HG03135 (cell line): ENCODE measurements around the gene GSTM3.
A peak's percentile ranks its signal among the peaks of the same experiment; 100 is the strongest.
"Not testable (repeated sequence)": the region's sequence is repeated elsewhere in the genome, so short reads cannot be mapped to it uniquely, and the experiment has no call there.

ENCODE experiments used
- ATAC-seq: cut with Tn5 transposase; IDR thresholded peaks from one replicate; pipeline ENCODE4 v1.9.1; 2021; ENCODE audit warnings: mild to moderate bottlenecking, moderate library complexity; ENCODE audit not compliant: unreplicated experiment

GSTM3 gene

GRCh38 chr1:109776206-109776835 lies 35.5 kb upstream of the GSTM3 start:
- ATAC-seq, result no peak

DNA sequence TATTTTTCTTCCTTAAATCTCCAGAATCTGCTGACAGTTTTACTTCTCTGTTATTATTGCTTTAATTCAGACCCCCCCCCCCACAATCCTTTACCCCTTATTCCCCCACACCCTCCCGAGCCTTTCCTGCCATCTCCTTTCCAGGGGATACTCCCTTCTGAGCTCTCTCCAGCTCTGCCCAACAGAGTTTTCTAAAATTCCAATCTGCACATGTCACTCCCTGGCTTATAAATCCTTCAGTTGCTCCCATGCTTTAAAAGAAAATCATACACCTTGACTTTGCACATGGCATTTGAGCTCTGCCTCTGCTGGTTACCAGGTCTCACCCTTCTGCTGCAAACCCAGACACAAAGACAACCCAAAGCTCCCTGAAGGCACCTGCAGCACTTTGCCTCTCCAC lies 34.6 kb upstream of the GSTM3 start:
- ATAC-seq, result no peak

GRCh38 chr1:109773900-109774485 lies 33.2 kb upstream of the GSTM3 start:
- ATAC-seq, result no peak

DNA sequence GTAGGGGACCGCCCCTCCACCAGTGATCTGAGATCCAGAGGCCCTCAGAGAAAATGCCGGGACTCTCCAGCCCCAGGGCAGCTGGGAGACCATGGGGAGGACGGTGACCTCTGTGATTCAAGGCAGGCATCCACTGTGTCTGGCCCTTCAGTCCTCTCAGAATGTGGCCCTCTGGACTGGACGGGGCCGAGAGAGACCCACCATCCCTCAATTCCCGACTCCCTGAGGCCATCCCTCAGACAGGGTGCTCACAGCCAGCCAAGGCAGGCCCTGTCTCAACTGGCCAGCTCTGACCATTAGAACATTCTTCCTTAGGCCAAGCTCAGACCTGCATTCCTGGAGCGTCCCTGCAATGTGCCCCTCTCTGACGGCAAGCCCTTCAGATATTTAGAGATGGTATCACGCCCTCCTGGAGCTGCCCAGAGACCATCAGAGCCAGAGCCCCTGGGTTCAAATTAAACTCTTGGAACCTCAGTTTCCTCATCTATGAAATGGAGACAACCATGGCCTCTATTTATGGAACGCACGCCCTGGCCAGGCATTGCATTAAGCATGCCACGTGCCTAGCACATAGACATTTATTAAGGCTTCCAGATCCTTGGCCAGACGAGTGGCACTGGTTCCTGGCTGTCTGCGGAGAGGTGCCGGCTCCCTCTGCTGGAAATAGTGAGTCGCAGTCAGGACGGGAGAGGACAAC lies 32.5 kb upstream of the GSTM3 start:
- ATAC-seq, result peak; percentile 48

DNA sequence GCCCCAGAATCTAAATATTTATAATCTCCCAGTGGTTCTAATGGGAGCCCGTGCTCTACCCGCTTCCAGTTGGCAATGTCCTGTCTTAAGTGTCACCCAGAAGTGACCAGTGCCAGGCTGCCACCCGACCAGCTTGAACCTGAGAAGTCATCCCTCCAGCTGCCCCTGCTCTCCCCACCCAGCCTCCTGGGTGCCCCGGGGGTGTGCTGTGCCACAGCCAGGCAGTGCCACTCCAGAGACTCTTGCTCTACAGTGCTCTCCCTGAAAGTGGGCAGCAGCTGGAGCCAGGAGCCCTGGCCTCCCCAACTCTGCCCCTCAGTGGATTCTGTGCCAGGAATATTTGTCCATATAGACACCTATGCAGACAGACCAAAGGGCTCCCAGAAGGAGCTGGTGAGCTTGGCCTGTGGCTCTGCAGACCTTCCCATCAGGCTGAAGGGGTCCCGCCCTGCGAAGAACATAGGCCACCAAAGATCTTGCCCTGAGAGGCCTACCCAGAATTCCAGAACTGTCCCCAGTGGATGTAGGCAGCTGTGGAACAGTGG lies 31.9 kb upstream of the GSTM3 start:
- ATAC-seq, result no peak

DNA sequence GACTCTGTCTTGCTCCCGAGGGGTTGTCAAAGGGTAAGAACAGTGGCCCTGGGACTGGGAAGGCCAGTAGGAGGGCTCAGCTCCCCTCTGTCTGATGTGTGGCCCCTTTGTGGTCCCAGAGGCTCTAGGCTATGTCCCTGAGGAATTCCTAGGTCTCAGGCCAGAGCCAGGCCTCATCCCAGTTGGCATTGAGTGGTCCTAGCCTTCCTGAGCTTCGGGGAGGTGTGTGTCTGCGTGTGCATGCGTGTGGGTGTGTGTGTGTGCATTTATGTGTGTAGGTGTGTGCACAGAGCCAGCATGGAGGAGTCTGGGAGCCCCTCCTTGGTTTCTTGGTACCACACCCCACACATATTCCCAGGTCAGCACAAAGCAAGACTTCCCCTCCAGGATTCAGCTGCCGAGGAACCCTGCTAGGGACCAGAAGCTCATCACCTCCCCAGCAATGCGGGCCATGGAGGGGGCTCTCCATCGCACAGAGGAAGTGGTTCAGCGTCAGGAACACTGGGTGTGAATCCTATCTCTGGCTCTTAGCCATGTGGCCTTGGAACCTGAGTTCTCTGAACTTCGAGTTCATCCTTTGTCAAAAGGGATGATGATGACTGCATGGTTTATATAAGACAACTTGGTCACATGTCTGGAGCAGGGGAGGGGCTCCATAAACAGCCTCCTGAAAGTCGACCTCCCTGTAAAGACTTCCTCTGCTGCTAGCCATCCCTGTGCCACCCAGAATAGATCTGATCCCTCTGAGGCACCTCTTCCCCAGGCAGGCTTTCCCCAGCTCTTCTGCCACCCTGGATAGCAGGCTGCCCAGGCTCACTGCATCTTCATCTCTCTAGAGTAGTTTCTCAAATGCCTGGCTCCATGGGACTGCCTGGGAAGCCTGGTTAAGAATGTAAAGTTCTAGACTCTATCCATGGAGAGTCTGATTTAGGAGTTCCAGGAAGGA lies 31.1 kb upstream of the GSTM3 start:
- ATAC-seq, result no peak

- no peak for ATAC-seq
These were observed 29.7 kb upstream of the GSTM3 start for GRCh38 chr1:109770331-109771095.

- no peak for ATAC-seq
These were observed 28.7 kb upstream of the GSTM3 start for GRCh38 chr1:109769330-109770078.

- no peak for ATAC-seq
These were observed 28.0 kb upstream of the GSTM3 start for GRCh38 chr1:109768820-109769219.

GRCh38 chr1:109768335-109768650 lies 27.5 kb upstream of the GSTM3 start:
- no peak for ATAC-seq

GRCh38 chr1:109767637-109768334 lies 26.9 kb upstream of the GSTM3 start:
- no peak for ATAC-seq

DNA sequence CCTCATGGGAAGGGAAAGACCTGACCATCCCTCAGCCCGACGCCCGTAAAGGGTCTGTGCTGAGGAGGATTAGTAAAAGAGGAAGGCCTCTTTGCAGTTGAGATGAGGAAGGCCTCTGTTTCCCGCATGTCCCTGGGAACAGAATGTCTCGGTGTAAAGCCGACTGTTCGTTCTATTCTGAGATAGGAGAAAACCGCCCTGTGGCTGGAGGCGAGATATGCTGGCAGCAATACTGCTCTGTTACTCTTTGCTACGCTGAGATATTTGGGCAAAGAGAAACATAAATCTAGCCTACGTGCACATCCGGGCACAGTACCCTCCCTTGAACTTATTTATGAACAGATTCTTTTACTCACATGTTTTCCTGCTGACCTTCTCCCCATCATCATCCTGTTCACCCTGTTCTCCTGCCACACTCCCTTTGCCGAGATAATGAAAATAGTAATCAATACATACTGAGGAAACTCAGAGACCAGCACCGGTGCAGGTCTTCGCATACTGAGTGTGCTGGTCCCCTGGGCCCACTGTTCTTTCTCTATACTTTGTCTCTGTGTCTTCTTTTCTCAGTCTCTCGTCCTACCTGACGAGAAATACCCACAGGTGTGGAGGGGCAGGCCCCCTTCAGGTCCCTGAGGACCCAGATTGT lies 26.3 kb upstream of the GSTM3 start:
- not testable (repeated sequence) for ATAC-seq

- ATAC-seq, result no peak
These were observed 25.2 kb upstream of the GSTM3 start for GRCh38 chr1:109765896-109766615.

- no peak for ATAC-seq
These were observed 24.6 kb upstream of the GSTM3 start for GRCh38 chr1:109765483-109765815.

- no peak for ATAC-seq
These were observed 24.0 kb upstream of the GSTM3 start for GRCh38 chr1:109764561-109765482.

DNA sequence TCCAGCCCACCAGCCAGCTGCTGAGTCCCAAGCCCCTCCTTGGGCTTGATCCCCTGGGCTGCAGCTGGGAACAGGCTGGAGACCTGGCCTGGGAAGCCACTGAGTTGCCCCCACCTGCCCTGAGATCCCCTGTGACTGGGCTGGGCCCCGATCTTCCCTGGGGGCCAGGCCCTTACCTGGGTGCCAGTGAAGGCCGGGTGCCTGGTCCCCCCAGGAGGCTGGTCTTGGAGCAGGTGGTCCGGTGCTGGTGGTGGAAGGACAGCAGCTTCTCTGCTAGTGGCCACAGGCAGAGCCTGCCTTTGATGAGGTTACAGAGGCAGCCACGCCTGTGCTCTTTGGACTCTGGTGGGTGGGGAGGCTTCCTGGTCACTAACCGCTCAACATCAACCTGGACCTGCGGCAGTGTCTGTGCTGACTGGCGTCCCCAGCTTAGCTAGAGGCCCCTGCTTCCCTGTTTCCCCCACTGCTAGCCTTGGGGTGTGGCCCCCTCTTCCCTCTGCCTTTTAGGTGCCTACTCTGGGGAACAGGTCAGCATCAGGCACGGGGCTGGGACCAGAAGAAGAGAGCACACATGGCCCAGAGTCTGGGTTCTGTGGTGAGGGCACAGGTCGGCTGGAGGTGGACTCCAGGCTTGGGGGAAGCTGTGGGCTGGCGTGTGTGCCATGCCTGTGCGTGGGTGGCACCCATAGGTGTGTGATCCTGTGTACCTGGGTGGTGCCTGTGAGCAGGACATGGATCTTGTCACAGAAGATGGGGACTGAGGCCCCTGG lies 23.0 kb upstream of the GSTM3 start, which contains the start of gene EPS8L3:
Gene EPS8L3, minus strand, starts transcription at position 278 of the 770 bp plus-strand sequence. CDS start 2,174 bp downstream, outside the sequence.
- no peak for ATAC-seq
